Panc1 (cell line): ENCODE data around the gene KCNMA1.

ENCODE experiments used
- CTCF ChIP-seq: fragments of 450-650 bp; IDR thresholded peaks from 2 replicates; pipeline ENCODE4 v1.5.1; 2017; ENCODE audit warnings: mild to moderate bottlenecking
- POLR2AphosphoS5 ChIP-seq: IDR thresholded peaks from 2 replicates; pipeline ENCODE4 v1.6.1; 2012; ENCODE audit warnings: mild to moderate bottlenecking, low read depth, low read length, moderate library complexity
- SIN3A ChIP-seq: IDR thresholded peaks from 2 replicates; pipeline ENCODE4 v1.6.1; 2012; ENCODE audit warnings: low read depth, mild to moderate bottlenecking, low read length, moderate library complexity, borderline replicate concordance; ENCODE audit not compliant: insufficient read depth
- TCF7L2 ChIP-seq: IDR thresholded peaks from 2 replicates; pipeline ENCODE4 v1.6.1; 2011; ENCODE audit warnings: mild to moderate bottlenecking, low read depth, low read length, inconsistent platforms
- TF ChIP-seq, protein P1 (sequence below), 2 experiments: IDR thresholded peaks; 2 replicates each; pipeline ENCODE4 v1.6.1; 2011 to 2012; ENCODE audit warnings: low read depth in 2 of 2, control low read depth in 1 of 2, low read length in 1 of 2, mild to moderate bottlenecking in 1 of 2, moderate library complexity in 1 of 2; ENCODE audit not compliant: insufficient read depth in 1 of 2

DNA sequence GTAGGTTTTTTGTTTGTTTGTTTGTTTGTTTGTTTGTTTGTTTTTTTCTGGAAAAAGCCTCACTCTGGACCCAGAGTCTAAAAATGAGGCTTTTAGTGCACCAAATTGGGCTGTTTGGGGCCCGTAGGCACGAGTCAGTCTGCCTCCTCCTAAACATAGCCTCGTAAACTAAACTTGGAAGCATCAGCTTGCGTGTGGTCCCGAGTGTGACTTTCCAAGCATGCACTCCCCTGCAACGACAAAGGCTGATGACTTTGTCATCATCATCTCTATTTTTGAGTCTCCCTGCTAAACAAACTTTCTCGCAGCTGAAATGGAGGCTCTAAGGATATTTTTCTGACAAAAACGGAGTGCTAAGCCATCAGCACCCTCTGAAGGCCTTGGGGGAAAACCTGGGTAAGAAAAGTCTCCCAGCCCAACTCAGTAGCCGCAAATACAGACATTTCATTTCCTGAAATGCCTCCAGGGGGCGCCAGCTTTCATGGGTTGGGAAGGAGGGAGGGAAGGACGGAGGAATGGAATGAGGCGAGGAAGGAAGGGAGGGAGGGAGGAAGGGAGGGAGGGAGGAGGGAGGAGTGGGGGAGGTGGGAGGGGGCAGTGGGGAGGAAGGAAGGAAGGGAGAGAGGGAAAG lies 245.9 kb downstream of the KCNMA1 start:
- TF ChIP-seq CTCF (peak; percentile 93), POLR2AphosphoS5 (no peak), SIN3A (no peak), TCF7L2 (no peak)
- TF ChIP-seq, protein P1, sequence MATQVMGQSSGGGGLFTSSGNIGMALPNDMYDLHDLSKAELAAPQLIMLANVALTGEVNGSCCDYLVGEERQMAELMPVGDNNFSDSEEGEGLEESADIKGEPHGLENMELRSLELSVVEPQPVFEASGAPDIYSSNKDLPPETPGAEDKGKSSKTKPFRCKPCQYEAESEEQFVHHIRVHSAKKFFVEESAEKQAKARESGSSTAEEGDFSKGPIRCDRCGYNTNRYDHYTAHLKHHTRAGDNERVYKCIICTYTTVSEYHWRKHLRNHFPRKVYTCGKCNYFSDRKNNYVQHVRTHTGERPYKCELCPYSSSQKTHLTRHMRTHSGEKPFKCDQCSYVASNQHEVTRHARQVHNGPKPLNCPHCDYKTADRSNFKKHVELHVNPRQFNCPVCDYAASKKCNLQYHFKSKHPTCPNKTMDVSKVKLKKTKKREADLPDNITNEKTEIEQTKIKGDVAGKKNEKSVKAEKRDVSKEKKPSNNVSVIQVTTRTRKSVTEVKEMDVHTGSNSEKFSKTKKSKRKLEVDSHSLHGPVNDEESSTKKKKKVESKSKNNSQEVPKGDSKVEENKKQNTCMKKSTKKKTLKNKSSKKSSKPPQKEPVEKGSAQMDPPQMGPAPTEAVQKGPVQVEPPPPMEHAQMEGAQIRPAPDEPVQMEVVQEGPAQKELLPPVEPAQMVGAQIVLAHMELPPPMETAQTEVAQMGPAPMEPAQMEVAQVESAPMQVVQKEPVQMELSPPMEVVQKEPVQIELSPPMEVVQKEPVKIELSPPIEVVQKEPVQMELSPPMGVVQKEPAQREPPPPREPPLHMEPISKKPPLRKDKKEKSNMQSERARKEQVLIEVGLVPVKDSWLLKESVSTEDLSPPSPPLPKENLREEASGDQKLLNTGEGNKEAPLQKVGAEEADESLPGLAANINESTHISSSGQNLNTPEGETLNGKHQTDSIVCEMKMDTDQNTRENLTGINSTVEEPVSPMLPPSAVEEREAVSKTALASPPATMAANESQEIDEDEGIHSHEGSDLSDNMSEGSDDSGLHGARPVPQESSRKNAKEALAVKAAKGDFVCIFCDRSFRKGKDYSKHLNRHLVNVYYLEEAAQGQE (IDR thresholded peaks at IDR 0.05; ENCODE audit: insufficient read depth in 1 of 2, low read depth in 2 of 2, low read length in 1 of 2), result no peak
